K562 (cell line): ENCODE data around the gene OR2H2.

Experiments
- FOXK2 ChIP-seq, 2 experiments: fragments of 450-650 bp; IDR thresholded peaks in 1 of 2; conservative IDR thresholded peaks in 1 of 2; 2 replicates each; pipeline ENCODE4 v1.6.1; 2016; ENCODE audit warnings: low read depth in 2 of 2, mild to moderate bottlenecking in 1 of 2
- FOXM1 ChIP-seq, 2 experiments: fragments of 450-650 bp in 1 of 2; sonication (generic) in 1 of 2; formaldehyde crosslinking in 1 of 2; IDR thresholded peaks; 2 replicates each; pipeline versions ENCODE4 v1.6.1 to v1.9.0; 2017 to 2022; ENCODE audit warnings: low read depth in 2 of 2, mild to moderate bottlenecking in 2 of 2, missing genetic modification reagents in 1 of 2, moderate library complexity in 1 of 2
- RBM14 ChIP-seq: fragments of 200-400 bp; formaldehyde crosslinking; IDR thresholded peaks from 2 replicates; pipeline ENCODE4 v1.6.1; 2018; ENCODE audit warnings: low read depth, mild to moderate bottlenecking, low read length, moderate library complexity, borderline replicate concordance; ENCODE audit not compliant: insufficient read depth
- TAF1 ChIP-seq: IDR thresholded peaks from 2 replicates; pipeline ENCODE4 v1.6.1; 2011; ENCODE audit warnings: mild to moderate bottlenecking, low read length, moderate library complexity; ENCODE audit not compliant: insufficient read depth, control insufficient read depth, severe bottlenecking; ENCODE audit errors: extremely low read depth
- ZKSCAN8 ChIP-seq: fragments of 200-800 bp; sonication (Bioruptor generic); IDR thresholded peaks from 2 replicates; pipeline ENCODE4 v1.6.1; 2016; ENCODE audit warnings: missing genetic modification characterization, missing compliant biosample characterization
- ZNF184 ChIP-seq: sonication (generic); formaldehyde crosslinking; IDR thresholded peaks from 2 replicates; pipeline ENCODE4 v1.5.0; 2020; ENCODE audit warnings: missing genetic modification reagents
- TF ChIP-seq, protein P1 (sequence below), 2 experiments: fragments of 450-650 bp in 1 of 2; IDR thresholded peaks; 2 replicates each; pipeline ENCODE4 v1.6.1; 2011 to 2017; ENCODE audit warnings: low read depth in 2 of 2, antibody characterized with exemption in 1 of 2, borderline replicate concordance in 1 of 2, low read length in 1 of 2, mild to moderate bottlenecking in 1 of 2, mixed read lengths in 1 of 2; ENCODE audit not compliant: control insufficient read depth in 1 of 2
- TF ChIP-seq, protein P2 (sequence below), 3 experiments: IDR thresholded peaks in 2 of 3; conservative IDR thresholded peaks in 1 of 3; 2 replicates each; pipeline ENCODE4 v1.5.1; 2011 to 2012; ENCODE audit warnings: low read length in 3 of 3, mild to moderate bottlenecking in 3 of 3, control low read depth in 2 of 3, improper control_type of control experiment in 1 of 3, inconsistent platforms in 1 of 3, low read depth in 1 of 3, mixed read lengths in 1 of 3, moderate library complexity in 1 of 3; ENCODE audit not compliant: insufficient read depth in 2 of 3

DNA sequence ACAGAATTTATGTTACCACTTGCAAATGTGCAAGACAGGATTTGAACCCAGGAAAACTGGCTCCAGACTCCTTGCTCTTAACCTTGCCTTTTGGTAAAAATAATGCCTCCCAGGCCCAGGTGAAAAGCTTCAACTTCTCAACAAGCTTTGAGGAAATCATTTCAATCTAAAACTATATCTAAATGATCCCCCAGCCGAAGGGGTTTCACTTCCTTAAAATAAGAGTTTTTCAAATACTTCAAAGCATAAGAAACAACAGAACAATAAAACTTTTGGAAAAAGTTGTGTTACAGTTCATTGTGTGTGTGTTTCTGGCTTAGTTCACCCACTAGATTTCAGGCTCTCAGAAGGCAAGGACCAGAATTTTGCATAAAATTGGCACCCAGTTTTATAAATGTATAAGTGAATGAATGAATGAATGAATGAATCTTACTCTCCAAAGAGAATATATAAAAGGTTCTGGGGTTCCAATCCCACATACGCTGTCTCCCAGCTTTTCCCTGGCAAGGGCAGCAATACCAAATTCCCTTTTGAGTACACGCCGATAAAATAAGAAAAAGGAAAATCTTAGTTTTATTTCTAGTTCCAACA lies 5.4 kb downstream of the OR2H2 start:
- TF ChIP-seq ZKSCAN8 (CRISPR knock-in tag) (no peak), ZNF184 (no peak), FOXK2 (conservative IDR thresholded peaks at IDR 0.05 in 1 of 2, IDR thresholded peaks at IDR 0.05 in 1 of 2; ENCODE audit: low read depth in 2 of 2) (no peak), FOXM1 (IDR thresholded peaks at IDR 0.05; ENCODE audit: low read depth) (no peak), FOXM1 (CRISPR knock-in tag; IDR thresholded peaks at IDR 0.05; ENCODE audit: low read depth) (no peak), TAF1 (no peak), RBM14 (no peak)
- TF ChIP-seq, protein P1, sequence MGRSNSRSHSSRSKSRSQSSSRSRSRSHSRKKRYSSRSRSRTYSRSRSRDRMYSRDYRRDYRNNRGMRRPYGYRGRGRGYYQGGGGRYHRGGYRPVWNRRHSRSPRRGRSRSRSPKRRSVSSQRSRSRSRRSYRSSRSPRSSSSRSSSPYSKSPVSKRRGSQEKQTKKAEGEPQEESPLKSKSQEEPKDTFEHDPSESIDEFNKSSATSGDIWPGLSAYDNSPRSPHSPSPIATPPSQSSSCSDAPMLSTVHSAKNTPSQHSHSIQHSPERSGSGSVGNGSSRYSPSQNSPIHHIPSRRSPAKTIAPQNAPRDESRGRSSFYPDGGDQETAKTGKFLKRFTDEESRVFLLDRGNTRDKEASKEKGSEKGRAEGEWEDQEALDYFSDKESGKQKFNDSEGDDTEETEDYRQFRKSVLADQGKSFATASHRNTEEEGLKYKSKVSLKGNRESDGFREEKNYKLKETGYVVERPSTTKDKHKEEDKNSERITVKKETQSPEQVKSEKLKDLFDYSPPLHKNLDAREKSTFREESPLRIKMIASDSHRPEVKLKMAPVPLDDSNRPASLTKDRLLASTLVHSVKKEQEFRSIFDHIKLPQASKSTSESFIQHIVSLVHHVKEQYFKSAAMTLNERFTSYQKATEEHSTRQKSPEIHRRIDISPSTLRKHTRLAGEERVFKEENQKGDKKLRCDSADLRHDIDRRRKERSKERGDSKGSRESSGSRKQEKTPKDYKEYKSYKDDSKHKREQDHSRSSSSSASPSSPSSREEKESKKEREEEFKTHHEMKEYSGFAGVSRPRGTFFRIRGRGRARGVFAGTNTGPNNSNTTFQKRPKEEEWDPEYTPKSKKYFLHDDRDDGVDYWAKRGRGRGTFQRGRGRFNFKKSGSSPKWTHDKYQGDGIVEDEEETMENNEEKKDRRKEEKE (IDR thresholded peaks at IDR 0.05; ENCODE audit: borderline replicate concordance in 1 of 2, control insufficient read depth in 1 of 2, low read depth in 2 of 2, low read length in 1 of 2) = no peak
- TF ChIP-seq, protein P2, sequence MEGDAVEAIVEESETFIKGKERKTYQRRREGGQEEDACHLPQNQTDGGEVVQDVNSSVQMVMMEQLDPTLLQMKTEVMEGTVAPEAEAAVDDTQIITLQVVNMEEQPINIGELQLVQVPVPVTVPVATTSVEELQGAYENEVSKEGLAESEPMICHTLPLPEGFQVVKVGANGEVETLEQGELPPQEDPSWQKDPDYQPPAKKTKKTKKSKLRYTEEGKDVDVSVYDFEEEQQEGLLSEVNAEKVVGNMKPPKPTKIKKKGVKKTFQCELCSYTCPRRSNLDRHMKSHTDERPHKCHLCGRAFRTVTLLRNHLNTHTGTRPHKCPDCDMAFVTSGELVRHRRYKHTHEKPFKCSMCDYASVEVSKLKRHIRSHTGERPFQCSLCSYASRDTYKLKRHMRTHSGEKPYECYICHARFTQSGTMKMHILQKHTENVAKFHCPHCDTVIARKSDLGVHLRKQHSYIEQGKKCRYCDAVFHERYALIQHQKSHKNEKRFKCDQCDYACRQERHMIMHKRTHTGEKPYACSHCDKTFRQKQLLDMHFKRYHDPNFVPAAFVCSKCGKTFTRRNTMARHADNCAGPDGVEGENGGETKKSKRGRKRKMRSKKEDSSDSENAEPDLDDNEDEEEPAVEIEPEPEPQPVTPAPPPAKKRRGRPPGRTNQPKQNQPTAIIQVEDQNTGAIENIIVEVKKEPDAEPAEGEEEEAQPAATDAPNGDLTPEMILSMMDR (IDR thresholded peaks at IDR 0.05 in 2 of 3, conservative IDR thresholded peaks at IDR 0.05 in 1 of 3; ENCODE audit: insufficient read depth in 2 of 3, low read depth in 1 of 3, low read length in 3 of 3) = no peak
